Retinal pigment epithelial cell (primary cell): ENCODE results near the gene SLC6A8.

Experiments
- DNase-seq: peaks from one replicate; pipeline ENCODE4 v3.0.0-alpha.2; 2010; ENCODE audit warnings: low read depth
- H3K4me3 ChIP-seq: 2 replicates; pipeline ENCODE4 v1.5.1; 2011; ENCODE audit warnings: mild to moderate bottlenecking, low read length, control low read depth, moderate library complexity
- TF ChIP-seq, protein P1 (sequence below): conservative IDR thresholded peaks from 2 replicates; pipeline ENCODE4 v1.5.1; 2011; ENCODE audit warnings: low read depth, low read length, control low read depth, inconsistent platforms

SLC6A8 gene

GRCh38 chrX:153687121-153688039 lies at the start of gene SLC6A8:
Gene SLC6A8, plus strand, starts transcription at chrX:153687926. Its CDS starts 649 bp downstream, at chrX:153688575.
- DNase-seq, result no peak
- H3K4me3 ChIP-seq, result peak within 1 kb of the TSS; percentile 42
- TF ChIP-seq, protein P1, sequence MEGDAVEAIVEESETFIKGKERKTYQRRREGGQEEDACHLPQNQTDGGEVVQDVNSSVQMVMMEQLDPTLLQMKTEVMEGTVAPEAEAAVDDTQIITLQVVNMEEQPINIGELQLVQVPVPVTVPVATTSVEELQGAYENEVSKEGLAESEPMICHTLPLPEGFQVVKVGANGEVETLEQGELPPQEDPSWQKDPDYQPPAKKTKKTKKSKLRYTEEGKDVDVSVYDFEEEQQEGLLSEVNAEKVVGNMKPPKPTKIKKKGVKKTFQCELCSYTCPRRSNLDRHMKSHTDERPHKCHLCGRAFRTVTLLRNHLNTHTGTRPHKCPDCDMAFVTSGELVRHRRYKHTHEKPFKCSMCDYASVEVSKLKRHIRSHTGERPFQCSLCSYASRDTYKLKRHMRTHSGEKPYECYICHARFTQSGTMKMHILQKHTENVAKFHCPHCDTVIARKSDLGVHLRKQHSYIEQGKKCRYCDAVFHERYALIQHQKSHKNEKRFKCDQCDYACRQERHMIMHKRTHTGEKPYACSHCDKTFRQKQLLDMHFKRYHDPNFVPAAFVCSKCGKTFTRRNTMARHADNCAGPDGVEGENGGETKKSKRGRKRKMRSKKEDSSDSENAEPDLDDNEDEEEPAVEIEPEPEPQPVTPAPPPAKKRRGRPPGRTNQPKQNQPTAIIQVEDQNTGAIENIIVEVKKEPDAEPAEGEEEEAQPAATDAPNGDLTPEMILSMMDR, result peak; percentile 40

GRCh38 chrX:153638041-153638371 lies 49.7 kb upstream of the SLC6A8 start:
- H3K4me3 ChIP-seq, result no peak overlapping the region
- TF ChIP-seq, protein P1, result no peak
- DNase-seq, result no peak

DNA sequence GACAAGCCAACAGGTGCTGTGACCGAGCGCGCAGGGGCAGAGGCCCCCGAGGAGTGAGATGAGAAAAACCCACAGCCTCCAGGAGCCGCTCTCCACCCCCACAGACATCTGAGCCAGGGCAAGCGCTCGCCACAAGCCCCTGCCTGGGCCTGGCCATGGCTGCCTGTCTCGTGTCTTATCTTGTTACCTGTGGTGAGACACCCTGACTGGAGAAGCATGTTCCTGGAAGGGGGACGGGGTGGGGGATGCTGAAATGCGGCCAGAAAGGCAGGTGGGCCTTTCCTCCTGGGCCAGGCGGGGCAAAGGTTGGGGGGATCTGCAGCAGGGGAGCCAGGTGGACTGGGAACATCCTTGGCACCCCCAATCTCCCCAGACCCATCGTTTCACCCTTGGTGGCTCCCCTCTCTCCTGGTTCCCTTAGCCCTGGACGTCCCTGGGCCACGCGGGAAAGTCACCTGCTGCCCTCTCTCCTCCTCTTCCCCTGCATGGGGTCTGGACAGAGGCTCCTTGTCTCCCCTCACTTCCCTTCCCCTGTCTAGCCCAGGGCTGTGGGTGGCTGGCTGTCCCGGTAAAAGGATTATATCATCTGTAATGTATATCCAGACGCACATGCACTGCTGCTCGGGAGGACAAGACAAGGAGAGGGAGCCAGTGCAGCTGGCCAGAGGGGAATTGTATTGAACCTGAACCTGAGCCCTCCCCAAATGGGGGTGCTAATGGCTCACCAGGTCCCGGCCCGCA lies 49.1 kb upstream of the SLC6A8 start:
- H3K4me3 ChIP-seq, result no peak overlapping the region
- TF ChIP-seq, protein P1, result no peak
- DNase-seq, result no peak

DNA sequence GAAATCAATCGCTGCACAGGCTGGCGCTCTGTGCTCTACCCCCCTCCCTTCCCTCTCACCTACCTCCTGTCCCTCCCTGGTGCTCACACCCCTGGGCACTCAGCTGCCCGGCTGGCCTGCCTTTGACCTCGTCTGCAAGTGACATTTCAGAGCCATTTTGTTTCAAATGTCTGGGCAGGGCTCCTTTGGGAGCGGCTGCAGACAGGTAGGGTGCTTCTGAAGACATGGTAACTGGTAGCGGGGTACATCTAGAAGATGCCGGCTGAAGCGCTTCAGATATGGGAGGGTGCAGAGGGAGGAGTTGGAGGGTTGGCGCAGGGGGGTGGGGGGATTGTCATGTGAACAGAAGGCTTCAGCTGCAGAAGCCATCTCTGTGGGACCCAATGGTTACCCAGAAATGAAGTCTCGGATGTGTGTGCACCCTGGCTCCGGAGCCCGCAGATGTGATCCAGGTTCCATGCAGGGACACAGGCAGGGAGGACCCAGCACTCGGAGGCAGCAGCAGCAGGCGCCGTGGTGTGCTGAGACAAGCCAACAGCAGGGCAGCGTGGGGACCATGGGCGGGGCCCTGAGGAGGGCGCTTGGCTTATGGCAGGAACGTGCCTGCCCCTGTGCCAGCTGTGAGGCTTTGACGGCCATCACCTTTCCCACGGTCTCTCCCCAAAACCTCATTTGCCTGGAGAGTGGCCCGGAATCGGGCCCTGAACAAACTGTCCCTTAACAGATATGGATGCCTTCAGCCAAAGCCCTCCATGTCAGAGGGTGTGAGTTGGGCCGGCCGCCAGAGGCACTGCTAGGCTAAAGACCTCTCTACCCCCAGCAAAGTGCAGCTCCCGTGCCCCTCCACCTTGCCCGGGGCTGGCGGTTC lies 48.3 kb upstream of the SLC6A8 start:
- TF ChIP-seq, protein P1, result no peak
- DNase-seq, result no peak
- no peak overlapping the region for H3K4me3 ChIP-seq

DNA sequence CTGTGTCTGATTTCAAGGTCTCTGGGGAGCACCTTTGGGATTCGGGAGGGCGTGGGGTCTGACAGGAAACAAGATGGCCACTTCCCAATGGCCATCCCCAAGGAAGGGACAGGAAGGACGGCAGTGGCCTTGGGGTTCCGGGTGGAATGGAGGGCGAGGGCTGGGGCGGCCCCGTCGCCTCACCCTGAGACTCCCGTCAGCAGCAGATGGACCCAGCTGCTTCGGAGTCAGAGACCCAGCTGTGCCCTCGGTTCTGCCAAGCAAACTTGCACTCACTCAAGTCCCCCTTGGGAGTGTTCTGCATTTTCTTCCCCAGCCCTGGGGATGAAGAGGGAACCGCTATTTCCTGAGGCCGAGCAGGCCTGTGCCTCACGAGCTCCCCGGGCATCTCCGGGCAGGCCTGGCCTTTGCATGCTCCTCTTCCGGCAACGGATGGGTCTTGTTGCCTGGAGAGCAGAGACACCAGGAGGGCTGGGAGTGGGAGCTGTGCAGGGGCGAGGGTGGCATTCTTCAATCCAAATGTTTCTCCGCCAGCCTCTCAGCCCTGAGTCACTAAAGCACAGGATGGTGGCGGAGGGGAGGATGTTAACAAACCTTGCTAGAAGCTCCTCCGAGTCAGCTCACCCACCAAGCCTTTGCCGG lies 47.6 kb upstream of the SLC6A8 start:
- no peak overlapping the region for H3K4me3 ChIP-seq
- DNase-seq, result no peak
- TF ChIP-seq, protein P1, result no peak

- H3K4me3 ChIP-seq, result no peak overlapping the region
- TF ChIP-seq, protein P1, result no peak
- no peak for DNase-seq
Measured at GRCh38 chrX:153640736-153641575, 46.8 kb upstream of the SLC6A8 start.
